Urothelium cell line (cell line): ENCODE data around the gene XAB2.
A peak's percentile ranks its signal among the peaks of the same experiment; 100 is the strongest.
"Not testable (repeated sequence)": the region's sequence is repeated elsewhere in the genome, so short reads cannot be mapped to it uniquely, and the experiment has no call there.

Experiments
- DNase-seq: peaks from one replicate; pipeline ENCODE4 v3.0.0; 2011; ENCODE audit warnings: low spot score, mixed read lengths
- FAIRE-seq: peaks from 2 replicates; lab custom pipeline; 2011; peaks lifted over from hg19 to GRCh38; lab: Jason Lieb, UNC

The XAB2 gene

DNA sequence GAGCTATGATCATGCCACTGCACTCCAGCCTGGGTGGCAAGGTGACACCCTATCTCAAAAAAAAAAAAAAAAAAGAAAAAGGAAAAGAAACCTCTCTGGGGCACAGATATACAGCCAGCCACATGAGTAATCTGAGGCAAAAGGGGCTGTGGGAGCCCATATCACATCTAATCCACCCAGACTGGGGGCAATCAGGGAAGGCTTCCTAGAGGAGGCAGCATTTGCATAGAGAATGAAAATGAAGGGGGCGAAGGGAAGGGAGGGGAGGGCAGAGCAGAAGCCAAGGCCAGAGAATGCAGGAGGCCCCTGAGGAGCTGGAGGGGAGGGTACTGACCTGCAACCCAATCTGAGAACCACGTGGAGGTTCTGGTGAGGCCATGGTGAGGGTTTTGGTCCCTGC is 20.8 kb upstream of the XAB2 start:
- FAIRE-seq (no peak), DNase-seq (no peak)

DNA sequence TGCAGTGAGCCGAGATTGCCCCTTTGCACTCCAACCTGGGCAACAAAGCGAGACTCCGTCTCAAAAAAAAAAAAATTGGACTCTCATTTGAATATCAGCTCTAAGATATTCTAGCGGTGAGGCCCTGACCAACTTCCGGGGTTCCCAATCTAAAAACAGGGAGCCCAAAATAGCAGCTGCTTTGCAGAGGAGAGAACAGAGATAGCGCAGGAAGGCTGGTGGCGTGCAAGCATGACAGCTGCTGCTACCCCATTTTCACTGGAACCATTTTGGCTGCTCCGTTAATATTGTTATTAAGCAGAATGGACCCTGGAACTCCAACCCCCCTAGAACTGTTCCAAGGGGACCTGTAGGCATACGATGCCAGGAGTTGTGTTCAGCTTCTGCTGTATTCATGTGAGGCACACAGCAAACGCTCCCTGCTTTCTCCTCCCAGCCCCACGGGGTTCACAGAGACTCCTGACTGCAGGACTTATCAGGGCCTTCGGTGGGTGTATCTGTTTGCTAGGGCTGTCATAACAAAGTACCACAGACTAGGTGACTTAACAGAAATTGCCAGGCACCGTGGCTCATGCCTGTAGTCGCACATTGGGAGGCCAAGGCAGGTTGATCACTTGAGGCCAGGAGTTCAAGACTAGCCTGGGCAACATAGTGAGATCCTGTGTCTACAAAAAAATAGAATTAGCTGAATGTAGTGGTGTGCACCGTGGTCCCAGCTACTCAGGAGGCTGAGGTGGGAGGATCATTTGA is 19.1 kb upstream of the XAB2 start:
- no peak for DNase-seq
- no peak for FAIRE-seq

GRCh38 chr19:7647156-7647555 is 17.8 kb upstream of the XAB2 start:
- no peak for FAIRE-seq

DNA sequence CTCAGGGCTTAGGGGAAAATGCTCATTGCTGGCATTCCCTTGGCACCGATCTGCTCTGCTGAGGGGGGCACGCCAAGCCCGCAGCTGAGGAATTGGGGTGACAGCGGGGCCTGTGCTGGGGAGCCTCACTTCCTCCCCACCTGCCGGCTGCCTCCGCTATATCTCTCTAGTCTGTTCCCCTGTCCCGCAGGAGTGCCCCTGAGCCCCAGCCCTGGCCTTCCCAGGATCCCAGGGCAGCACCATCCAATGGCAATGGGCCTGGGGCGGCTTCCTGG is 17.0 kb upstream of the XAB2 start:
- no peak for FAIRE-seq
- no peak for DNase-seq

More at GRCh38 chr19:7647156-7647555, 17.8 kb upstream of the XAB2 start:
- DNase-seq: no peak

- FAIRE-seq (no peak), DNase-seq (no peak)
These were observed 16.5 kb upstream of the XAB2 start for GRCh38 chr19:7645656-7646425.

DNA sequence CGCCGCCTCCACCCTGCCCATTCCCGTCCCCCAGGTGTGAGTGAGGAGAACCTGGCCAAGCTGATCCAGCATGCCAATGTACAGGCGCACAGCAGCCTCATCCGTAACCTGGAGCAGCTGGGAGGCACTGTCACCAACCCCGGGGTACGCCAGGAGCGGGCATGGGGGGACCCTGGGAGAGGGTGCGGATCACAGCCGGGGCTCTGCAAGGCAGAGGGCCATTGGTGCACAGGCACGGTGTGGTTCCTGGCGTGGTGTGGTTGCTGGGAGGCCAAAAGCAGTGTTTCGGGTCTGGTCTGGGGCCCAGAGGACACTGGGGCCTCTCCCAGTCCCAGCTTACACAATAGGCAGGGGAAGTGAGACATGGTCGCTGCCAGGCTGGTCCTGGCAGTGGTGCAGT is 15.8 kb upstream of the XAB2 start:
- DNase-seq: no peak
- no peak for FAIRE-seq

DNA sequence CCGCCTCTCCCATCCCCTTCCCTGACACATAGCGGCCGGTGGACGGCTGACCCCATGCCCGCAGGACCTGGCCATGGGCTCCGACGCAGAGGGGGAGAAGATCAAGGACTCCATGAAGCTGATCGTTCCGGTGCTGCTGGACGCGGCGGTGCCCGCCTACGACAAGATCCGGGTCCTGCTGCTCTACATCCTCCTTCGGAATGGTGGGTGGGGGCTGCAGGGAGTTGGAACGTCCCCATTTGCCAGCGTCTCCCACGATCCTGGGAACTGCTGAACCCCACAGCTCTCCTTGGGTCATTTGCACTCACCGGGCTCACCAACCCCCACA is 15.2 kb upstream of the XAB2 start:
- DNase-seq (no peak), FAIRE-seq (no peak)

GRCh38 chr19:7643629-7644549 is 14.5 kb upstream of the XAB2 start:
- FAIRE-seq, DNase-seq: not testable (repeated sequence)

GRCh38 chr19:7643031-7643415 is 13.7 kb upstream of the XAB2 start:
- DNase-seq: no peak
- FAIRE-seq: no peak

GRCh38 chr19:7642295-7643030 is 13.1 kb upstream of the XAB2 start:
- no peak for FAIRE-seq
- DNase-seq: no peak

GRCh38 chr19:7641290-7642276 is 12.2 kb upstream of the XAB2 start:
- FAIRE-seq: no peak
- no peak for DNase-seq

GRCh38 chr19:7640803-7641202 is 11.5 kb upstream of the XAB2 start:
- FAIRE-seq: no peak

DNA sequence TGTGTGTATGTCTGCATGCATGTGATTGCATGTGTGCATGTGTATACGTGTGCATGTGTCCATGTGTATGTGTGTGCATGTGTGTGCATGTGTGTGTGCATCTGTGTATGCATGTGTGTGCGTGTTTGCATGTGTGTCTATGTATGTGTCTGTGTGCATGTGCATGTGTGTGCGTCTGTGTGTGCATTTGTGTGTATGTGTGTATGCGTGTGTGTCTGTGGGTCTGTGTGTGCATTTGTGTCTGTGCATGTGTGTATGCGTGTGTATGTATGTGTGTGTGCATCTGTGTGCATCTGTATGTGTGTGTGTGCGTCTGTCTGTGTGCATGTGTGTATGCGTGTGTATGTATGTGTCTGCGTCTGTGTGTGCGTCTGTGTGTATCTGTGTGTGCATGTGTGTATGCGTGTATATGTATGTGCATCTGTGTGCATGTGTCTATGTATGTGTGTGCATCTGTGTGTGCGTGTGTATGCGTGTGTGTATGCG is 10.6 kb upstream of the XAB2 start:
- DNase-seq (no peak), FAIRE-seq (peak; percentile 83)

More at GRCh38 chr19:7640803-7641202, 11.5 kb upstream of the XAB2 start:
- DNase-seq: no peak

DNA sequence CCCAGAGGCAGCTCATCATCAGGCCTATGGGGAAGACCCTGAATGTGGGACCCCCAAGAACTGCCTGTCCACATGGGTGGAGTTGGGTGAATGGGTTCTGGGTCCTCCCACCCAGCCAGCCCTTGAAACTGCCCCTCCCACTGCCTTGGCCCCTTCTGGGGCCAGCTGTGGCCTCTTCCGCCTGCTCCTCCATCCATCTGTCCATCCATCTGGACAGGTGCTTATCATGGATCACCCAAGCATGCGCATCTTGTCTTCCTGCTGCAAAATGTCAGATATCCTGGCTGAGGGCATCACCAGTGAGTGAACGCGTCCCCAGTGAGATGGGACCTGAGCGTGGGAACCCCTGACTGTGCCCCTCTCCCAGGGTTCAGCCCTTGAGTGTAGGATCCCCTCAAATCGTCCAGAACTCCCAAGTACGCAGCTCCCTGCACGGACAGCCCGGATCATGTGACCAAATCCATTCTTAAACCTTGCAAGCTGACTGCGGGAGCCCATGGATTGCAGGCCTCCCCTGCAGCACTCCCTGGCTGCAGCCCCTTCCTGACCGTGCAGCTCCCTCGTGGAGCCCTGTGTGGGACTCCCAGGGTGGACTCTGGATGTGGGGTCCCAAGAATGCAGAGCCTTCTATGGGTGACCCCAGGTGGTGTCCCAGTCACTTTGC is 9.6 kb upstream of the XAB2 start:
- no peak for FAIRE-seq
- DNase-seq: no peak

DNA sequence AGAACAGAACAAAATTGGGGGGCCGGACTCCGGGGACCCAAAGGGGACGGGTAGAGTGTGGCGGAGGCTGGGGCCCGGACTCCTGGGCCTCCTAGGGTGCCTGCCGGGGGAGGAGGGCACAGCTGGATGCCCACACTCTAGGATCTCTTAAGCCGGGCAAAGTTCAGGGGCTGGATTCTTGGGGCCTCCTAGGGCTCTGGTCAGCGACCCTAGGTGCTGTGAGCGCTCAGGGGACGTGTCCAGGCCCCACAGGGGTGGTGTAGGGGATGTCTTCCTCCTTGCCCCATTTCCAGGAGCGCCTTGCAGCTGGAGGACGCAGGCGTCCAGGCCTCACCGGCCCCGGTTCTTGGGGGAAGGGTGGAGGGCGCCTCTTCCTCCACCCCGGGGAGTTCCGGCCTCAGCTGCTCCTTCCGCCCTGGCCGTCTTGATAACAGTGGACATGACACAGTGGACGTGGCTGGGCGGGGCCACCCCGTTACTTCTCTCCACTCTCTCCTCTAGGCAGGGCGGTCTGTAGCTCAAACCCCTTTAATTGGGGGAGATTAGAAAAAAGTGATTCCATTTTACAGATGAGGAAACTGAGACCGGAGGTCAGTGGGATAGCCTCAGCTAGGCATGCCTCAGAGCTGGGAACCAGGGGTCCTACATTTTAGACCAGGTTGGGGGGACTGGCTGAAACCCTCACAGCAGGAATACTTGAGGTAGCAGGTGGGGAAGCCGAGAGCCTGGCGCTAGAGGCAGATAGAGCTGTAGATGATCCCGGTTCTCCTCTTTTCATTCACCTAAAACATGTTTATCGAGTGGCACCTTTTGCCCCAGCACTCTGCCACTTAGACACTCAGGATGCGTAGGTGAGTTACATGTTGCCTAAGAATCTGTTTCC is 8.3 kb upstream of the XAB2 start:
- no peak for DNase-seq
- FAIRE-seq: no peak

DNA sequence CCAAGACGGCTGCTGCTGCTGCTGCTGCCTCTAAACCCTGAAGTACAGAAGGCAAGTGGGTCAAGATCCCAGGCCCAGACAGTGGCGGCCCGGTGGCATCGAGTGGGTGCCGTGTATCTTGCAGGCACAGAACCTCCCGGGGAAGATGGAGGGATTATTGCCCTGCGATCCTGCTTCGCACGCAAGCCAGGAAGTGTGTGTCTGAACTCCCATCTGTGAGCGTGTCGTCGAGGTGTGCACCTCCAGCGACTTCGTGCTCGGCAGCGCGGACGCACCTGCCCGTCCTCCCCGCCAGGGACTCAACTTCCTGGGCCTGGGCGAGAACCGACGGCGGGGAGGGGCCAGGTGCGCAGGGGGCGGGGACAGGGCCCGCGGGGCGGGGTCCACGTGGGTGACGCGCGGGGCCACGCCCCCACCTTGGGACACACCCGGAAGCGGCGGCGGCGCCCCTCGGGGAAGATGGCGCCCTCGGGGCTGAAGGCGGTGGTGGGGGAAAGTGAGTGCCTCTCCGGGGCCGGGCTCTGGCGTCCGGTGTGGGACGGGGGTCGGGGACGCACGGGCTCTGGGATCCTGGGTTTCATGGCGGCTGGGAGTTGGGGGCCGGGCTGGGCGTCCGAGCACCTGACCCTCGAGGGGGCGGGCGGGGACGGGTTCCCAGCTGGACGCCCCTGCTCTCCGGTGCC is 7.5 kb upstream of the XAB2 start, which contains the start of gene STXBP2:
Gene STXBP2, plus strand, starts transcription at position 420 of the 683 bp plus-strand sequence. Its CDS starts 40 bp downstream, at position 460.
- DNase-seq (peak; percentile 92), FAIRE-seq (no peak)

GRCh38 chr19:7636317-7636690 is 7.0 kb upstream of the XAB2 start:
- DNase-seq: no peak

More at GRCh38 chr19:7636317-7636690, 7.0 kb upstream of the XAB2 start:
- FAIRE-seq: no peak
